SK-N-SH treated with all-trans-retinoic acid at 6 μM for 48 hours (cell line): ENCODE data around the gene KIAA0753.

ENCODE experiments used
- ATAC-seq: fragments of 200-7000 bp; cut with Tn5 transposase; 3 replicates; pipeline ENCODE4 v1.9.1; 2020; ENCODE audit warnings: mild to moderate bottlenecking, moderate library complexity
- ARNTL ChIP-seq: fragments of 450-650 bp; formaldehyde crosslinking; IDR thresholded peaks from 2 replicates; pipeline ENCODE4 v1.5.0; 2020; ENCODE audit warnings: low read depth, mild to moderate bottlenecking, moderate library complexity, borderline replicate concordance
- BACH2 ChIP-seq: fragments of 250-450 bp; sonication (Bioruptor Pico); IDR thresholded peaks from 2 replicates; pipeline ENCODE4 v1.9.0; 2021; ENCODE audit warnings: mild to moderate bottlenecking, borderline replicate concordance
- CSRNP3 ChIP-seq: fragments of 250-450 bp; sonication (Bioruptor Pico); IDR thresholded peaks from 2 replicates; pipeline ENCODE4 v1.5.1; 2021; ENCODE audit warnings: mild to moderate bottlenecking, moderate library complexity
- ESRRG ChIP-seq: fragments of 250-450 bp; sonication (Bioruptor Pico); IDR thresholded peaks from 2 replicates; pipeline ENCODE4 v1.6.1; 2021; ENCODE audit warnings: mild to moderate bottlenecking
- GLIS3 ChIP-seq: fragments of 250-450 bp; sonication (Bioruptor Pico); IDR thresholded peaks from 2 replicates; pipeline ENCODE4 v1.5.0; 2020; ENCODE audit warnings: mild to moderate bottlenecking, moderate library complexity
- ISL1 ChIP-seq: fragments of 250-450 bp; sonication (Bioruptor Pico); IDR thresholded peaks from 2 replicates; pipeline ENCODE4 v2.1.2; 2022; ENCODE audit warnings: mild to moderate bottlenecking, moderate library complexity
- PPARA ChIP-seq: fragments of 250-450 bp; sonication (Bioruptor Pico); IDR thresholded peaks from 2 replicates; pipeline ENCODE4 v1.5.0; 2020; ENCODE audit warnings: mild to moderate bottlenecking, borderline replicate concordance
- RARB ChIP-seq: fragments of 250-450 bp; sonication (Bioruptor Pico); IDR thresholded peaks from 2 replicates; pipeline ENCODE4 v1.8.0; 2021; ENCODE audit warnings: mild to moderate bottlenecking, moderate library complexity
- SNAI2 ChIP-seq: fragments of 250-450 bp; sonication (Bioruptor Pico); IDR thresholded peaks from 2 replicates; pipeline ENCODE4 v1.5.0; 2020; ENCODE audit warnings: mild to moderate bottlenecking, moderate library complexity
- TCF4 ChIP-seq: fragments of 250-450 bp; sonication (Bioruptor Pico); IDR thresholded peaks from 2 replicates; pipeline ENCODE4 v1.8.0; 2021; ENCODE audit warnings: mild to moderate bottlenecking, moderate library complexity, borderline replicate concordance
- TOX ChIP-seq: fragments of 250-450 bp; sonication (Bioruptor Pico); IDR thresholded peaks from 2 replicates; pipeline ENCODE4 v1.8.0; 2021; ENCODE audit warnings: mild to moderate bottlenecking, moderate library complexity, borderline replicate concordance
- TSHZ2 ChIP-seq: fragments of 250-450 bp; sonication (Bioruptor Pico); IDR thresholded peaks from 2 replicates; pipeline ENCODE4 v1.5.0; 2020; ENCODE audit warnings: mild to moderate bottlenecking, moderate library complexity
- ZFP3 ChIP-seq: fragments of 250-450 bp; sonication (Bioruptor Pico); IDR thresholded peaks from 2 replicates; pipeline ENCODE4 v1.5.0; 2020; ENCODE audit warnings: mild to moderate bottlenecking, moderate library complexity
- ZFP30 ChIP-seq: fragments of 450-650 bp; formaldehyde crosslinking; IDR thresholded peaks from 2 replicates; pipeline ENCODE4 v1.5.0; 2022; ENCODE audit warnings: mild to moderate bottlenecking, moderate library complexity
- ZNF565 ChIP-seq: fragments of 450-650 bp; formaldehyde crosslinking; conservative IDR thresholded peaks from 2 replicates; pipeline ENCODE4 v1.5.0; 2020; ENCODE audit warnings: low read depth, mild to moderate bottlenecking, moderate library complexity
- ZNF70 ChIP-seq: fragments of 450-650 bp; formaldehyde crosslinking; IDR thresholded peaks from 2 replicates; pipeline ENCODE4 v1.5.0; 2020; ENCODE audit warnings: mild to moderate bottlenecking, moderate library complexity
- ZNF8 ChIP-seq: fragments of 450-650 bp; formaldehyde crosslinking; IDR thresholded peaks from 2 replicates; pipeline ENCODE4 v1.5.0; 2020; ENCODE audit warnings: mild to moderate bottlenecking, moderate library complexity
- TF ChIP-seq, protein P1 (sequence below): fragments of 250-450 bp; sonication (Bioruptor Pico); IDR thresholded peaks from 2 replicates; pipeline ENCODE4 v1.5.1; 2020; ENCODE audit warnings: low read depth, mild to moderate bottlenecking, moderate library complexity
- TF ChIP-seq, protein P2 (sequence below): fragments of 250-450 bp; sonication (Bioruptor Pico); IDR thresholded peaks from 2 replicates; pipeline ENCODE4 v1.8.0; 2021; ENCODE audit warnings: low read depth, mild to moderate bottlenecking, moderate library complexity, borderline replicate concordance
- TF ChIP-seq, protein P3 (sequence below): fragments of 250-450 bp; sonication (Bioruptor Pico); IDR thresholded peaks from 2 replicates; pipeline ENCODE4 v1.8.0; 2020; ENCODE audit warnings: mild to moderate bottlenecking, moderate library complexity, borderline replicate concordance

The KIAA0753 gene

DNA sequence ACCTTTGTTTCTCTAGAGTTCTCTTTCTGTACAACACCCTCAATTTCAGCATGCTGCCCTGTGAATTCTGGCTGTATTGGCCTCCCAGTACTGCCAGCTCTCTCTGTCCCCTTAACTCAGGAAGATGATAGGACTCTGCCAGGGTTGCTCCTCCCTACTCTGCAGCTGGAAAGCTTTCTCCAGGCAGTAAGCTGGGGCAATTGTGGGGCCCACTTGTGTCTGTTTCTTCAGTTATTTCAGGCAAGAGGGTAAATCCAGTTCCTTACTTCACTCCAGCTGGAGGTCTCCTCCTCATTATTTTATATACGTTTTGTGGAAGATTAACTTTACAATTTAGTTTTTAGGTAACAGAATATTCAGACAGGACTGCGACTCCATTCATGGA, 20.9 kb upstream of the KIAA0753 start:
- no peak for TF ChIP-seq ZFP3 (CRISPR knock-in tag)
- TF ChIP-seq, protein P1, sequence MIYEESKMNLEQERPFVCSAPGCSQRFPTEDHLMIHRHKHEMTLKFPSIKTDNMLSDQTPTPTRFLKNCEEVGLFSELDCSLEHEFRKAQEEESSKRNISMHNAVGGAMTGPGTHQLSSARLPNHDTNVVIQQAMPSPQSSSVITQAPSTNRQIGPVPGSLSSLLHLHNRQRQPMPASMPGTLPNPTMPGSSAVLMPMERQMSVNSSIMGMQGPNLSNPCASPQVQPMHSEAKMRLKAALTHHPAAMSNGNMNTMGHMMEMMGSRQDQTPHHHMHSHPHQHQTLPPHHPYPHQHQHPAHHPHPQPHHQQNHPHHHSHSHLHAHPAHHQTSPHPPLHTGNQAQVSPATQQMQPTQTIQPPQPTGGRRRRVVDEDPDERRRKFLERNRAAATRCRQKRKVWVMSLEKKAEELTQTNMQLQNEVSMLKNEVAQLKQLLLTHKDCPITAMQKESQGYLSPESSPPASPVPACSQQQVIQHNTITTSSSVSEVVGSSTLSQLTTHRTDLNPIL (CRISPR knock-in tag), result no peak
- TF ChIP-seq TSHZ2 (CRISPR knock-in tag), result no peak
- TF ChIP-seq PPARA (CRISPR knock-in tag), result no peak
- TF ChIP-seq ZFP30 (CRISPR knock-in tag), result no peak
- no peak for TF ChIP-seq ZNF565 (CRISPR knock-in tag)
- TF ChIP-seq CSRNP3, result no peak
- TF ChIP-seq TCF4, result no peak
- TF ChIP-seq TOX, result no peak
- no peak for TF ChIP-seq GLIS3 (CRISPR knock-in tag)
- TF ChIP-seq, protein P2, sequence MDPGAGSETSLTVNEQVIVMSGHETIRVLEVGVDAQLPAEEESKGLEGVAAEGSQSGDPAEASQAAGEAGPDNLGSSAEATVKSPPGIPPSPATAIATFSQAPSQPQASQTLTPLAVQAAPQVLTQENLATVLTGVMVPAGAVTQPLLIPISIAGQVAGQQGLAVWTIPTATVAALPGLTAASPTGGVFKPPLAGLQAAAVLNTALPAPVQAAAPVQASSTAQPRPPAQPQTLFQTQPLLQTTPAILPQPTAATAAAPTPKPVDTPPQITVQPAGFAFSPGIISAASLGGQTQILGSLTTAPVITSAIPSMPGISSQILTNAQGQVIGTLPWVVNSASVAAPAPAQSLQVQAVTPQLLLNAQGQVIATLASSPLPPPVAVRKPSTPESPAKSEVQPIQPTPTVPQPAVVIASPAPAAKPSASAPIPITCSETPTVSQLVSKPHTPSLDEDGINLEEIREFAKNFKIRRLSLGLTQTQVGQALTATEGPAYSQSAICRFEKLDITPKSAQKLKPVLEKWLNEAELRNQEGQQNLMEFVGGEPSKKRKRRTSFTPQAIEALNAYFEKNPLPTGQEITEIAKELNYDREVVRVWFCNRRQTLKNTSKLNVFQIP (CRISPR knock-in tag), result no peak
- no peak for TF ChIP-seq BACH2 (CRISPR knock-in tag)
- no peak for TF ChIP-seq RARB (CRISPR knock-in tag)
- no peak for TF ChIP-seq ISL1 (CRISPR knock-in tag)
- TF ChIP-seq ZNF70 (CRISPR knock-in tag), result no peak
- TF ChIP-seq SNAI2 (CRISPR knock-in tag), result no peak
- TF ChIP-seq, protein P3, sequence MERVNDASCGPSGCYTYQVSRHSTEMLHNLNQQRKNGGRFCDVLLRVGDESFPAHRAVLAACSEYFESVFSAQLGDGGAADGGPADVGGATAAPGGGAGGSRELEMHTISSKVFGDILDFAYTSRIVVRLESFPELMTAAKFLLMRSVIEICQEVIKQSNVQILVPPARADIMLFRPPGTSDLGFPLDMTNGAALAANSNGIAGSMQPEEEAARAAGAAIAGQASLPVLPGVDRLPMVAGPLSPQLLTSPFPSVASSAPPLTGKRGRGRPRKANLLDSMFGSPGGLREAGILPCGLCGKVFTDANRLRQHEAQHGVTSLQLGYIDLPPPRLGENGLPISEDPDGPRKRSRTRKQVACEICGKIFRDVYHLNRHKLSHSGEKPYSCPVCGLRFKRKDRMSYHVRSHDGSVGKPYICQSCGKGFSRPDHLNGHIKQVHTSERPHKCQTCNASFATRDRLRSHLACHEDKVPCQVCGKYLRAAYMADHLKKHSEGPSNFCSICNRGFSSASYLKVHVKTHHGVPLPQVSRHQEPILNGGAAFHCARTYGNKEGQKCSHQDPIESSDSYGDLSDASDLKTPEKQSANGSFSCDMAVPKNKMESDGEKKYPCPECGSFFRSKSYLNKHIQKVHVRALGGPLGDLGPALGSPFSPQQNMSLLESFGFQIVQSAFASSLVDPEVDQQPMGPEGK, result no peak
- ATAC-seq, result no peak

GRCh38 chr17:6660805-6661463, 20.4 kb upstream of the KIAA0753 start:
- ATAC-seq, result no peak
- no peak for TF ChIP-seq GLIS3 (CRISPR knock-in tag)
- TF ChIP-seq ZFP30 (CRISPR knock-in tag), result no peak
- no peak for TF ChIP-seq ZFP3 (CRISPR knock-in tag)
- no peak for TF ChIP-seq ZNF8 (CRISPR knock-in tag)
- no peak for TF ChIP-seq ARNTL
- no peak for TF ChIP-seq BACH2 (CRISPR knock-in tag)
- TF ChIP-seq, protein P3, result no peak
- no peak for TF ChIP-seq SNAI2 (CRISPR knock-in tag)
- TF ChIP-seq, protein P1 (CRISPR knock-in tag), result no peak
- TF ChIP-seq ESRRG (CRISPR knock-in tag), result no peak
- TF ChIP-seq CSRNP3, result no peak
- TF ChIP-seq TSHZ2 (CRISPR knock-in tag), result no peak
